SU-DHL-6 (cell line): ENCODE data around the gene IL33.

ENCODE experiments used
- H2AFZ ChIP-seq: fragments of 200-600 bp; sonication (generic); 2 replicates; pipeline ENCODE4 v1.6.1; 2014; ENCODE audit warnings: low read depth, mild to moderate bottlenecking, moderate library complexity, mixed read lengths, antibody characterized with exemption, low read length; ENCODE audit not compliant: severe bottlenecking
- H3F3A ChIP-seq: fragments of 200-600 bp; shearing (Covaris generic); 2 replicates; pipeline ENCODE4 v1.6.0; 2016; ENCODE audit warnings: antibody characterized with exemption, mild to moderate bottlenecking; ENCODE audit not compliant: insufficient read depth
- H3K27ac ChIP-seq: fragments of 200-600 bp; sonication (generic); 2 replicates; pipeline ENCODE4 v1.5.1; 2016; ENCODE audit warnings: low read depth, mild to moderate bottlenecking, low read length, moderate library complexity, mixed read lengths
- H3K27me3 ChIP-seq: fragments of 200-600 bp; sonication (generic), shearing (Covaris generic); 2 replicates; pipeline ENCODE4 v1.6.0; 2014; ENCODE audit warnings: mild to moderate bottlenecking, low read length
- H3K36me3 ChIP-seq: fragments of 200-600 bp; sonication (generic); 2 replicates; pipeline ENCODE4 v1.6.1; 2014; ENCODE audit warnings: mild to moderate bottlenecking, low read length, mixed read lengths
- H3K4me2 ChIP-seq: fragments of 300-600, 200-600 bp; shearing (Covaris generic), sonication (generic); 2 replicates; pipeline ENCODE4 v1.6.0; 2014; ENCODE audit warnings: low read length, low read depth, mild to moderate bottlenecking; ENCODE audit not compliant: poor library complexity, severe bottlenecking
- H3K4me3 ChIP-seq: fragments of 200-600 bp; sonication (generic); 2 replicates; pipeline ENCODE4 v1.5.1; 2014; ENCODE audit warnings: antibody characterized with exemption, low read length, mild to moderate bottlenecking, mixed read lengths; ENCODE audit not compliant: insufficient read depth, poor library complexity, severe bottlenecking
- H3K79me2 ChIP-seq: fragments of 200-600 bp; sonication (generic); 2 replicates; pipeline ENCODE4 v1.6.1; 2014; ENCODE audit warnings: mild to moderate bottlenecking, low read length, moderate library complexity; ENCODE audit not compliant: insufficient read depth
- H3K9ac ChIP-seq: fragments of 200-600 bp; sonication (generic); 2 replicates; pipeline ENCODE4 v1.7.0; 2014; ENCODE audit warnings: mild to moderate bottlenecking, low read length
- H3K9me2 ChIP-seq: fragments of 200-600 bp; sonication (generic); replicated peaks from 2 replicates; pipeline ENCODE4 v1.6.1; 2014; ENCODE audit warnings: low read length; ENCODE audit not compliant: insufficient read depth
- H3K9me3 ChIP-seq: fragments of 200-600 bp; sonication (generic); 2 replicates; pipeline ENCODE4 v1.6.1; 2014; ENCODE audit warnings: low read length, mixed read lengths; ENCODE audit not compliant: insufficient read depth
- H4K20me1 ChIP-seq: fragments of 200-600 bp; sonication (generic); 2 replicates; pipeline ENCODE4 v1.6.1; 2014; ENCODE audit warnings: low read depth, mild to moderate bottlenecking, antibody characterized with exemption, low read length, moderate library complexity, mixed read lengths
- EZH2phosphoT487 ChIP-seq: fragments of 200-600 bp; sonication (generic), shearing (Covaris generic); conservative IDR thresholded peaks from 2 replicates; pipeline ENCODE4 v1.6.1; 2018; ENCODE audit warnings: mild to moderate bottlenecking, antibody characterized with exemption, low read length, moderate library complexity, mixed read lengths
- TF ChIP-seq, protein P1 (sequence below): fragments of 200-600 bp; sonication (generic); IDR thresholded peaks from one replicate; pipeline ENCODE4 v1.5.1; 2017; ENCODE audit warnings: antibody characterized with exemption, mild to moderate bottlenecking, low read length, moderate library complexity; ENCODE audit not compliant: insufficient read depth, poor library complexity, severe bottlenecking

IL33 gene

GRCh38 chr9:6301858-6302257 lies 86.3 kb downstream of the IL33 start:
- Histone ChIP-seq H3K4me3 (no peak overlapping the region), H4K20me1 (no peaks in the 10 kb centered on the region), H3K27me3 (no peaks in the 10 kb centered on the region), H3K79me2 (no peaks in the 10 kb centered on the region), H3K36me3 (no peaks in the 10 kb centered on the region), H3K4me2 (no peak overlapping the region), H3K9me3 (no peaks in the 10 kb centered on the region), H3K9me2 (no peaks in the 10 kb centered on the region), H2AFZ (no peak overlapping the region), H3F3A (no peaks in the 10 kb centered on the region), H3K9ac (no peak overlapping the region), H3K27ac (no peak overlapping the region)
- TF ChIP-seq, protein P1, sequence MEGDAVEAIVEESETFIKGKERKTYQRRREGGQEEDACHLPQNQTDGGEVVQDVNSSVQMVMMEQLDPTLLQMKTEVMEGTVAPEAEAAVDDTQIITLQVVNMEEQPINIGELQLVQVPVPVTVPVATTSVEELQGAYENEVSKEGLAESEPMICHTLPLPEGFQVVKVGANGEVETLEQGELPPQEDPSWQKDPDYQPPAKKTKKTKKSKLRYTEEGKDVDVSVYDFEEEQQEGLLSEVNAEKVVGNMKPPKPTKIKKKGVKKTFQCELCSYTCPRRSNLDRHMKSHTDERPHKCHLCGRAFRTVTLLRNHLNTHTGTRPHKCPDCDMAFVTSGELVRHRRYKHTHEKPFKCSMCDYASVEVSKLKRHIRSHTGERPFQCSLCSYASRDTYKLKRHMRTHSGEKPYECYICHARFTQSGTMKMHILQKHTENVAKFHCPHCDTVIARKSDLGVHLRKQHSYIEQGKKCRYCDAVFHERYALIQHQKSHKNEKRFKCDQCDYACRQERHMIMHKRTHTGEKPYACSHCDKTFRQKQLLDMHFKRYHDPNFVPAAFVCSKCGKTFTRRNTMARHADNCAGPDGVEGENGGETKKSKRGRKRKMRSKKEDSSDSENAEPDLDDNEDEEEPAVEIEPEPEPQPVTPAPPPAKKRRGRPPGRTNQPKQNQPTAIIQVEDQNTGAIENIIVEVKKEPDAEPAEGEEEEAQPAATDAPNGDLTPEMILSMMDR, result no peak
- TF ChIP-seq EZH2phosphoT487, result no peak

GRCh38 chr9:6302417-6302816 lies 86.8 kb downstream of the IL33 start:
- Histone ChIP-seq H3F3A (no peaks in the 10 kb centered on the region), H3K9ac (no peak overlapping the region), H3K36me3 (no peaks in the 10 kb centered on the region), H3K9me3 (no peaks in the 10 kb centered on the region), H3K27me3 (no peaks in the 10 kb centered on the region), H4K20me1 (no peaks in the 10 kb centered on the region), H2AFZ (no peak overlapping the region), H3K4me2 (no peak overlapping the region), H3K27ac (no peak overlapping the region), H3K79me2 (no peaks in the 10 kb centered on the region), H3K9me2 (no peaks in the 10 kb centered on the region), H3K4me3 (no peak overlapping the region)
- TF ChIP-seq, protein P1, result no peak
- no peak for TF ChIP-seq EZH2phosphoT487

DNA sequence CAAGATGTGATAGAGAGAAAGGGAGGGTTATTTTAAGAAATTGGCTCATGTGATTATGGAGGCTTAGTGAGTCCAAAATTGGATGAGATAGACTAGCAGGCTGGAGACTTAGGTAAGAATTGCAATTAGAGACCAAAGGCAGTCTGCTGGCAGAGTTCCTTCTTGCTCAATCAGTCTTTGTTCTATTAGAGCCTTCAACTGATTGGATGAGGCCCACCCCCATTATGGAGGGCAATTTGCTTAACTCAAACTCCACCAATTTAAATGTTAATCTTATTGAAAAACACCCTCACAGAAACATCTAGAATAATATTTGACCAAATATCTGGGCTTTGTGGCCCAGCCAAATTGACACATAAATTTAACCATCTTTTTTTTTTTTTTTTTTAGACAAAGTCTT lies 88.6 kb downstream of the IL33 start:
- no peaks in the 10 kb centered on the region for H4K20me1 ChIP-seq
- TF ChIP-seq EZH2phosphoT487, result no peak
- TF ChIP-seq, protein P1, result no peak
- no peaks in the 10 kb centered on the region for H3K36me3 ChIP-seq
- no peak overlapping the region for H3K9ac ChIP-seq
- no peaks in the 10 kb centered on the region for H3K9me2 ChIP-seq
- H3K4me3 ChIP-seq, result no peak overlapping the region
- H3K27me3 ChIP-seq, result no peaks in the 10 kb centered on the region
- no peak overlapping the region for H3K4me2 ChIP-seq
- H3K27ac ChIP-seq, result no peak overlapping the region
- H2AFZ ChIP-seq, result no peak overlapping the region
- H3K79me2 ChIP-seq, result no peaks in the 10 kb centered on the region
- H3F3A ChIP-seq, result no peaks in the 10 kb centered on the region
- H3K9me3 ChIP-seq, result no peaks in the 10 kb centered on the region
